GM18520 (cell line): ENCODE results near the gene RAB40AL.

ENCODE experiments used
- ATAC-seq: cut with Tn5 transposase; IDR thresholded peaks from one replicate; pipeline ENCODE4 v1.9.1; 2021; ENCODE audit not compliant: unreplicated experiment

Gene RAB40AL

DNA sequence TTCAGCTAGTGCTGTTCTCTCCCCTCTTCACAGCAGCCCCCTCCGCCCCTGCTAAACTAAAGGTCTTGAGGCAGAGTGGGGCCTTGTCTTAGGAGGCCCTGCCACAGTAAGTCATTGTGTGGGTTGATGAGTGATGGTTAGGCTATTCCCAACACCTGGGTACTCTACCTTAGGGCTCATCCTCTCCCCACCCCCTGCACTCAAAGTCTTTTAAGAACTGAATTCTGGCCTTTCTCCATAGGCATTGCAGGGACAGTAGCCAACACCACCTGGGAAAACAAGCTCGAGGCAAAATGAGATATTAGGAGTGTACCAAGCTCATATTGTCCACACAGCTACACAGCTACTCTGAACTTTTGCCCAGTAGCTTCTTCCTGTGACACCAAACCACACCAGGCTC lies 42.5 kb downstream of the RAB40AL start:
- ATAC-seq, result no peak

DNA sequence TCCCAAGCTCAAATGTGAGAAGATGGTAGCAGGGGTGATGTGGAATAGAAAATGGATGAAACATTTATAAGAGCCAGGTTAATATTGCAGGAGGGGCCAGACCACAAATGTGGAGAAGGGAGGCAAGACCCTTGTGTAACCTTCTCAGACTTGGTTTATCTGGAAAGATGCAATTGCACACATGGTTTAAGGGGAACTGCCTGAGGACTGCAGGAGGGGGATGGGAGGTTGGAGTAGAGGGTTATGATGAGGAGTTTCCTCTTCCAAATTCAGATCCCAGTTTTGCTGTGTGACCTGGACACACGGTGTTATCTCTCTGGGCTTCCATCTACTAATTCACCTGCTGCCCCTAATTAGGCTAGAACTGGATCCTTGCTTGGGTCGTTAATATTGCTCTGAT lies 46.1 kb downstream of the RAB40AL start:
- ATAC-seq, result no peak

DNA sequence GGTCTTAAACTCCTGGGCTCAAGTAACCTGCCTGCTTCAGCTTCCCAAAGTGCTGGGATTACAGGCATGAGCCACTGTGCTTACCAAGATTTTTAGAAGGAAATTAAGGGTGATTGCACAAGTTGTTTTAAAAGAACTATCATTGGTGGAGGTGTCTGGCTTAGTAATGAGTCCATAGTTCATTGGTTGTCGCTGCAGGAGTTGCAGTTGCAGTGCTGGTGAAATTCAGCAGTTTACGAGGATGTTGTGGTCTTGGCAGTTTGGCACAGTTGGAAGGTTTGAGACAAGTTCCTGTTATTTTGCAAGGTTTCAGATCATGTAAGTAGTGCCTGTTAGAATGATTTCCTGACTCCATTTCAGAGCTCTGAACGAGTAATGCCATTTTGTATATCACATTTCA lies 48.1 kb downstream of the RAB40AL start:
- no peak for ATAC-seq
